Panc1 (cell line): ENCODE results near the gene PPFIA1. TPM values are rescaled to one million over a fixed set of nuclear protein-coding genes. Genes with fewer than 3 reads are reported as not detected.

ENCODE experiments used
- ATAC-seq: fragments of 200-7000 bp; cut with Tn5 transposase; 2 replicates; pipeline ENCODE4 v1.9.1; 2020; ENCODE audit warnings: mild to moderate bottlenecking, moderate library complexity
- BruUV-seq: library from RNA; stranded (reverse); fragments of 400-500 nt; replicated peaks from 2 replicates; lab custom pipeline; 2021; lab: Mats Ljungman, UMichigan
- CTCF ChIA-PET: fragments of 300-600 bp; sonication (Branson Sonifier 250); formaldehyde crosslinking; loops from one replicate; lab custom pipeline; 2022; ENCODE audit warnings: antibody characterized with exemption; lab: Charles Lee
- POLR2A ChIA-PET: fragments of 300-600 bp; sonication (Branson Sonifier 250); formaldehyde crosslinking; loops from one replicate; lab custom pipeline; 2022; ENCODE audit warnings: antibody characterized with exemption; lab: Charles Lee
- DNase-seq: peaks from one replicate; pipeline ENCODE4 v3.0.0-alpha.2; 2010; ENCODE audit warnings: low read depth, low spot score
- H3K27ac ChIP-seq: 2 replicates; pipeline ENCODE4 v1.5.1; 2011; ENCODE audit warnings: mild to moderate bottlenecking, low read length, inconsistent platforms
- H3K27me3 ChIP-seq: fragments of 200-500 bp; sonication (Bioruptor generic); 2 replicates; pipeline ENCODE4 v1.6.0; 2014; ENCODE audit warnings: low read length, inconsistent platforms; ENCODE audit not compliant: control insufficient read depth, insufficient read depth
- H3K36me3 ChIP-seq: fragments of 200-500 bp; sonication (Bioruptor generic); 2 replicates; pipeline ENCODE4 v1.5.1; 2014; ENCODE audit warnings: inconsistent platforms, mild to moderate bottlenecking, low read length, moderate library complexity; ENCODE audit not compliant: control insufficient read depth, insufficient read depth
- H3K4me1 ChIP-seq: 2 replicates; pipeline ENCODE4 v1.5.1; 2011; ENCODE audit warnings: inconsistent platforms, mild to moderate bottlenecking, low read length, moderate library complexity; ENCODE audit not compliant: control insufficient read depth, insufficient read depth
- H3K4me3 ChIP-seq, 2 experiments: 2 replicates each; pipeline ENCODE4 v1.5.1; 2011 to 2012; ENCODE audit warnings: low read depth in 2 of 2, low read length in 2 of 2, mild to moderate bottlenecking in 2 of 2, inconsistent platforms in 1 of 2, moderate library complexity in 1 of 2
- H3K9me3 ChIP-seq: fragments of 200-500 bp; sonication (Bioruptor generic); 2 replicates; pipeline ENCODE4 v1.5.1; 2014; ENCODE audit warnings: low read depth, mild to moderate bottlenecking, inconsistent platforms, low read length, moderate library complexity; ENCODE audit not compliant: control insufficient read depth, insufficient read depth
- POLR2AphosphoS5 ChIP-seq: IDR thresholded peaks from 2 replicates; pipeline ENCODE4 v1.6.1; 2012; ENCODE audit warnings: mild to moderate bottlenecking, low read depth, low read length, moderate library complexity
- REST ChIP-seq, 2 experiments: IDR thresholded peaks; 2 replicates each; pipeline ENCODE4 v1.6.1; 2011 to 2012; ENCODE audit warnings: low read depth in 2 of 2, control low read depth in 1 of 2, low read length in 1 of 2, mild to moderate bottlenecking in 1 of 2, moderate library complexity in 1 of 2; ENCODE audit not compliant: insufficient read depth in 1 of 2
- SIN3A ChIP-seq: IDR thresholded peaks from 2 replicates; pipeline ENCODE4 v1.6.1; 2012; ENCODE audit warnings: low read depth, mild to moderate bottlenecking, low read length, moderate library complexity, borderline replicate concordance; ENCODE audit not compliant: insufficient read depth
- TCF7L2 ChIP-seq: IDR thresholded peaks from 2 replicates; pipeline ENCODE4 v1.6.1; 2011; ENCODE audit warnings: mild to moderate bottlenecking, low read depth, low read length, inconsistent platforms
- in situ Hi-C: cut with HindIII; loops from 2 replicates; pipeline ENCODE4 v1.10.0; 2016; ENCODE audit warnings: low sequenced_read_pairs, low pct_unique_long_range_greater_than_20kb
- intact Hi-C: fragments of 100-400 bp; cut with micrococcal nuclease; formaldehyde crosslinking; loops from one replicate; pipeline ENCODE4 v1.10.0; 2022; ENCODE audit not compliant: unreplicated experiment
- total RNA-seq: library from RNA; stranded (reverse); gene quantifications from one replicate; pipeline ENCODE4 v1.2.1, GENCODE V29; 2021; ENCODE audit not compliant: unreplicated experiment
- TF ChIP-seq, protein P1 (sequence below): fragments of 450-650 bp; IDR thresholded peaks from 2 replicates; pipeline ENCODE4 v1.5.1; 2017; ENCODE audit warnings: mild to moderate bottlenecking

Gene PPFIA1
- total RNA-seq, 1 experiment from 2014 or later = 101 TPM

- CTCF ChIA-PET = no interaction called here
- H3K27me3 ChIP-seq = no peaks in the 10 kb centered on the region
- no peak overlapping the region for H3K27ac ChIP-seq
- no peak overlapping the region for H3K4me3 ChIP-seq
- TF ChIP-seq TCF7L2 (no peak), POLR2AphosphoS5 (no peak), REST (IDR thresholded peaks at IDR 0.05; ENCODE audit: insufficient read depth in 1 of 2, low read depth in 2 of 2, low read length in 1 of 2) (no peak), SIN3A (no peak)
- TF ChIP-seq, protein P1, sequence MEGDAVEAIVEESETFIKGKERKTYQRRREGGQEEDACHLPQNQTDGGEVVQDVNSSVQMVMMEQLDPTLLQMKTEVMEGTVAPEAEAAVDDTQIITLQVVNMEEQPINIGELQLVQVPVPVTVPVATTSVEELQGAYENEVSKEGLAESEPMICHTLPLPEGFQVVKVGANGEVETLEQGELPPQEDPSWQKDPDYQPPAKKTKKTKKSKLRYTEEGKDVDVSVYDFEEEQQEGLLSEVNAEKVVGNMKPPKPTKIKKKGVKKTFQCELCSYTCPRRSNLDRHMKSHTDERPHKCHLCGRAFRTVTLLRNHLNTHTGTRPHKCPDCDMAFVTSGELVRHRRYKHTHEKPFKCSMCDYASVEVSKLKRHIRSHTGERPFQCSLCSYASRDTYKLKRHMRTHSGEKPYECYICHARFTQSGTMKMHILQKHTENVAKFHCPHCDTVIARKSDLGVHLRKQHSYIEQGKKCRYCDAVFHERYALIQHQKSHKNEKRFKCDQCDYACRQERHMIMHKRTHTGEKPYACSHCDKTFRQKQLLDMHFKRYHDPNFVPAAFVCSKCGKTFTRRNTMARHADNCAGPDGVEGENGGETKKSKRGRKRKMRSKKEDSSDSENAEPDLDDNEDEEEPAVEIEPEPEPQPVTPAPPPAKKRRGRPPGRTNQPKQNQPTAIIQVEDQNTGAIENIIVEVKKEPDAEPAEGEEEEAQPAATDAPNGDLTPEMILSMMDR = no peak
- POLR2A ChIA-PET = no interaction called here
- no peaks in the 10 kb centered on the region for H3K9me3 ChIP-seq
- in situ Hi-C loops = no loop called here
- ATAC-seq (no peak), DNase-seq (no peak)
- intact Hi-C loops = no loop called here
- no TSS peak for BruUV-seq
- no peaks in the 10 kb centered on the region for H3K36me3 ChIP-seq
- 0 out of 2 replicates have a peak, but pooled peaks cover 4% of the 10 kb centered on the region for H3K4me1 ChIP-seq
Measured at GRCh38 chr11:70315716-70316115, 45.2 kb downstream of the PPFIA1 start.

GRCh38 chr11:70317581-70318305 lies 47.3 kb downstream of the PPFIA1 start:
- TF ChIP-seq REST (IDR thresholded peaks at IDR 0.05; ENCODE audit: insufficient read depth in 1 of 2, low read depth in 2 of 2, low read length in 1 of 2) (no peak), TCF7L2 (no peak), POLR2AphosphoS5 (no peak), SIN3A (no peak)
- TF ChIP-seq, protein P1 = no peak
- no peak for DNase-seq
- ATAC-seq = no peak
- no TSS peak for BruUV-seq
- Histone ChIP-seq H3K27ac (no peak overlapping the region), H3K36me3 (no peaks in the 10 kb centered on the region), H3K9me3 (no peaks in the 10 kb centered on the region), H3K4me3 (no peak overlapping the region), H3K4me1 (0 out of 2 replicates have a peak, but pooled peaks cover 4% of the 10 kb centered on the region), H3K27me3 (no peaks in the 10 kb centered on the region)
- intact Hi-C loops (no loop called here), in situ Hi-C loops (no loop called here)
- POLR2A ChIA-PET = no interaction called here
- CTCF ChIA-PET = no interaction called here
